Ovary (tissue), 3 donors: ENCODE results near the gene SS18L1.

Experiments
- EP300 ChIP-seq: sonication (generic); formaldehyde crosslinking; IDR thresholded peaks from one replicate; pipeline ENCODE4 v1.6.1; 2017; ENCODE audit warnings: antibody characterized with exemption
- TF ChIP-seq, protein P1 (sequence below), 3 donors: fragments of 450-650 bp in 2 of 3; fragments of 200-600 bp in 1 of 3; IDR thresholded peaks; one replicate each; pipeline versions ENCODE4 v1.5.1 to v1.8.0; 2016 to 2022; ENCODE audit warnings: antibody characterized with exemption in 3 of 3, mild to moderate bottlenecking in 1 of 3
- donor health status: DM: no; HTN: no; CAD: no.

DNA sequence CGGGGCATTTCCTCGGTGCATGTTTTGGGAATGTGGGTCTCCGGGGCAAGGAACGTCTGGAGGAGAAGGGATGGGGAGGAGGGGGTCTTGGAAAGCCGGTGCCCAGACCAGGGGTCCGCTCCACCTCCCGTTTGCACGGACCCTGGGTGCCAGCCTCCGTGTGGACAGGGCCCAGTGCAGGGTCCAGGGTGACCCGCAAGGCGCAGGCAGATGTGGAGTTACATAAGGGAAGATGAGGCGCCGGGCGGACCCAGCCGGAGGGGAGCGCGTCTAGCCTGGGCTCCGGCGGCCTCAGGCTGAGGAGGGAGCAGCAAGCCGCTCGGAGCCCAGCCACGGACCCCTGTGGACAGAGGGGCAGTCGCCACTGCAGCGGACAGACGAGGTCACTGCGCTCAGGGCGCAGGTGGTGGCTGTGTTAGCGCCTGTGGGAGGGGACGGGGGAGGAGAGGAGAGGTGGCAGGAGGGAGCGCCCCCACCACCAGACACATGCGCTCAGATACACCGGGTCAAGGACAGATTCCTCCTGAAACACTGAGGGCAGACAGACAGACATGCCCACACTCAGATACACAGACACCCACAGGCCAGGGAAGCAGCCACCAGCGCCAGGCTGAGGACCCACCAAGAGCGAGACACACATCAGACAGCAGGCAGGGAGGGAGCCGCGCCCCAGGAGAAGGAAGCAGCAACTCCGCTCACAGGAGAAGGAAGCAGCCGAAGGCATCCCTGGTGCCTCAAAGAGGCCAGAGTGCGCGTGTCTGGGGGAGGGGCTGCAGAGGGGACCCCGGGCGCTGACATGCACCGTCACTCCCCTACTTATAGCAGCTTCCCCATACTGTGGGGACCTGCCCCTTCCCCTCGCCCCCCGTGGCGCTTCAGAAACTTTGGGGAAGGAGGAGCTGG, 77.3 kb downstream of the SS18L1 start:
- TF ChIP-seq, protein P1, sequence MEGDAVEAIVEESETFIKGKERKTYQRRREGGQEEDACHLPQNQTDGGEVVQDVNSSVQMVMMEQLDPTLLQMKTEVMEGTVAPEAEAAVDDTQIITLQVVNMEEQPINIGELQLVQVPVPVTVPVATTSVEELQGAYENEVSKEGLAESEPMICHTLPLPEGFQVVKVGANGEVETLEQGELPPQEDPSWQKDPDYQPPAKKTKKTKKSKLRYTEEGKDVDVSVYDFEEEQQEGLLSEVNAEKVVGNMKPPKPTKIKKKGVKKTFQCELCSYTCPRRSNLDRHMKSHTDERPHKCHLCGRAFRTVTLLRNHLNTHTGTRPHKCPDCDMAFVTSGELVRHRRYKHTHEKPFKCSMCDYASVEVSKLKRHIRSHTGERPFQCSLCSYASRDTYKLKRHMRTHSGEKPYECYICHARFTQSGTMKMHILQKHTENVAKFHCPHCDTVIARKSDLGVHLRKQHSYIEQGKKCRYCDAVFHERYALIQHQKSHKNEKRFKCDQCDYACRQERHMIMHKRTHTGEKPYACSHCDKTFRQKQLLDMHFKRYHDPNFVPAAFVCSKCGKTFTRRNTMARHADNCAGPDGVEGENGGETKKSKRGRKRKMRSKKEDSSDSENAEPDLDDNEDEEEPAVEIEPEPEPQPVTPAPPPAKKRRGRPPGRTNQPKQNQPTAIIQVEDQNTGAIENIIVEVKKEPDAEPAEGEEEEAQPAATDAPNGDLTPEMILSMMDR (IDR thresholded peaks at IDR 0.05): no peak
- no peak for TF ChIP-seq EP300
